NCI-H146 (cell line): ENCODE results near the gene STAC.

ENCODE experiments used
- DNase-seq: peaks from one replicate; lab custom pipeline; 2025; lab: John Stamatoyannopoulos, UW

Gene STAC

GRCh38 chr3:36595511-36595910 lies 215.2 kb downstream of the STAC start:
- DNase-seq = no peak

- DNase-seq = no peak
Measured at GRCh38 chr3:36596419-36596818, 216.1 kb downstream of the STAC start.

- DNase-seq = no peak
Measured at GRCh38 chr3:36597422-36597821, 217.1 kb downstream of the STAC start.
